Mesodermal cell (in vitro differentiated cells): ENCODE measurements around the gene ROBO1.

Source experiments
- H3K27ac ChIP-seq: 2 replicates; pipeline ENCODE4 v1.7.0; 2013; ENCODE audit warnings: mild to moderate bottlenecking, low read depth, low read length, moderate library complexity; ENCODE audit not compliant: severe bottlenecking
- H3K36me3 ChIP-seq: 2 replicates; pipeline ENCODE4 v1.7.1; 2013; ENCODE audit warnings: mild to moderate bottlenecking, low read length, moderate library complexity; ENCODE audit not compliant: control insufficient read depth, insufficient read depth
- H3K4me1 ChIP-seq: one replicate; pipeline ENCODE4 v1.7.1; 2013; ENCODE audit warnings: mild to moderate bottlenecking, low read length; ENCODE audit not compliant: insufficient read depth, control insufficient read depth, poor library complexity, severe bottlenecking
- H3K4me3 ChIP-seq: 2 replicates; pipeline ENCODE4 v1.7.0; 2013; ENCODE audit warnings: low read length, control low read depth, mild to moderate bottlenecking; ENCODE audit not compliant: insufficient read depth, poor library complexity, severe bottlenecking; ENCODE audit errors: extremely low read depth
- H3K9me3 ChIP-seq: 2 replicates; pipeline ENCODE4 v1.7.1; 2013; ENCODE audit warnings: mild to moderate bottlenecking, low read length, moderate library complexity; ENCODE audit not compliant: control insufficient read depth
- WGBS, 2 experiments: methylation state at CpG; one replicate each; pipeline ENCODE4 v1.1.5; 2013; ENCODE audit warnings: missing lambda C conversion rate in 2 of 2; ENCODE audit not compliant: insufficient coverage in 2 of 2; 5-methylcytosine and 5-hydroxymethylcytosine counted together

Gene ROBO1

GRCh38 chr3:78911394-78911793 is 856.4 kb downstream of the ROBO1 start:
- H3K27ac ChIP-seq: no peak overlapping the region
- no peaks in the 10 kb centered on the region for H3K36me3 ChIP-seq
- H3K4me3 ChIP-seq: no peak overlapping the region
- WGBS, 2 experiments: 96 to 100% methylated on average over 2 to 3 of the region's 4 CpGs
- no peaks in the 10 kb centered on the region for H3K9me3 ChIP-seq
- no peaks in the 10 kb centered on the region for H3K4me1 ChIP-seq

DNA sequence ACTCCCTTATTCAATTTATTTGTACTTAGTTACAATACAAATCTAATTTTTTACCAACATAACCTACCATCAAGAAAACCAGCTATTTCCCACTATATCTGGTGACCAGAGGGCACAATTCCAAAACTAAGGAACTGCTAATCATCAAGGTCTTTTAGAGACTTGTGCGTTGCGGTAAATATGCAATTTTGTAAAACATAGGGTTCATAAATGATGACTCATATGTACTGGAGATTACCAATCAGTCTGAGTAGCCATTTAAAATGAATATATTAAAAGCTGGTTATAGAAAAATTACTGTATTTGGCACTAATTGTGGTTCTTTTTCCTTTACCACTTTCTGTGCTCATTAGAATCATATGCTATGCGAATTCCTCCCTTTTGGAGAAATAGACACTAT is 859.6 kb downstream of the ROBO1 start:
- WGBS, 2 experiments: 100% methylated on average over 1 to 2 of the region's 3 CpGs

GRCh38 chr3:78907367-78907766 is 860.4 kb downstream of the ROBO1 start:
- Histone ChIP-seq H3K4me3 (no peak overlapping the region), H3K4me1 (no peaks in the 10 kb centered on the region), H3K36me3 (no peaks in the 10 kb centered on the region), H3K27ac (no peak overlapping the region), H3K9me3 (no peaks in the 10 kb centered on the region)
- WGBS, 2 experiments: 100% methylated on average over 1 of the region's 2 CpGs

More for the DNA sequence above, 859.6 kb downstream of the ROBO1 start:
- Histone ChIP-seq H3K4me3 (no peak overlapping the region), H3K4me1 (no peaks in the 10 kb centered on the region), H3K9me3 (no peaks in the 10 kb centered on the region), H3K27ac (no peak overlapping the region), H3K36me3 (no peaks in the 10 kb centered on the region)

- WGBS, 2 experiments: no CpG with 5 or more reads among the region's 1 CpG
- Histone ChIP-seq H3K36me3 (no peaks in the 10 kb centered on the region), H3K27ac (no peak overlapping the region), H3K4me3 (no peak overlapping the region), H3K9me3 (no peaks in the 10 kb centered on the region), H3K4me1 (no peaks in the 10 kb centered on the region)
Observed at GRCh38 chr3:78906930-78907329, 860.9 kb downstream of the ROBO1 start.

GRCh38 chr3:78906245-78906644 is 861.6 kb downstream of the ROBO1 start:
- H3K4me1 ChIP-seq: no peaks in the 10 kb centered on the region
- H3K36me3 ChIP-seq: no peaks in the 10 kb centered on the region
- H3K27ac ChIP-seq: no peak overlapping the region
- H3K4me3 ChIP-seq: no peak overlapping the region
- H3K9me3 ChIP-seq: no peaks in the 10 kb centered on the region

GRCh38 chr3:78905700-78906099 is 862.1 kb downstream of the ROBO1 start:
- no peak overlapping the region for H3K27ac ChIP-seq
- no CpG with 5 or more reads among the region's 3 CpGs for WGBS, 2 experiments
- no peaks in the 10 kb centered on the region for H3K36me3 ChIP-seq
- H3K4me3 ChIP-seq: no peak overlapping the region
- no peaks in the 10 kb centered on the region for H3K9me3 ChIP-seq
- H3K4me1 ChIP-seq: no peaks in the 10 kb centered on the region

GRCh38 chr3:78901544-78901943 is 866.3 kb downstream of the ROBO1 start:
- no CpG with 5 or more reads among the region's 1 CpG for WGBS, 2 experiments
- Histone ChIP-seq H3K4me3 (no peak overlapping the region), H3K36me3 (no peaks in the 10 kb centered on the region), H3K27ac (no peak overlapping the region), H3K4me1 (no peaks in the 10 kb centered on the region), H3K9me3 (no peaks in the 10 kb centered on the region)

DNA sequence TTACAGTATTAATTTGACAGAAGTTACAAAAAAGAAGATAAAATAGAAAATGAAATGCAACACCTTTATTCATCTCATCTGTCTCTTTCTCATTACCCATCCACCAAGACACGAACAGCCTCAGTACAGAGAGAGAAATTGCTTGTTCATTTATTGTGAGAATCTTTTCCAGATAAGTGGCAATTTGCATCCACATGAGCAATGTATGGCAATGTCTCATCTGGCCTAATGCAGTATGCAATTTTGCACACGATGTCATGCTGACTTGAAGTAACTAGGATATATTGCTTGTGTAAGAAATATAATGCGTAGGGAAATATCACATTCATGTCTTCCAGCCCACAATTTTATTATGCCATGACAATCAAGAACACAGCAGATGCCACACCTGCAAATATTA is 866.9 kb downstream of the ROBO1 start:
- Histone ChIP-seq H3K9me3 (no peaks in the 10 kb centered on the region), H3K4me1 (no peaks in the 10 kb centered on the region), H3K27ac (no peak overlapping the region), H3K4me3 (no peak overlapping the region), H3K36me3 (no peaks in the 10 kb centered on the region)
- no CpG with 5 or more reads among the region's 3 CpGs for WGBS, 2 experiments

- Histone ChIP-seq H3K36me3 (no peaks in the 10 kb centered on the region), H3K4me1 (peaks cover 4% of the 10 kb centered on the region), H3K27ac (no peak overlapping the region), H3K9me3 (no peaks in the 10 kb centered on the region), H3K4me3 (no peak overlapping the region)
- WGBS, 2 experiments: no CpG with 5 or more reads among the region's 1 CpG
Observed at GRCh38 chr3:78900426-78900825, 867.4 kb downstream of the ROBO1 start.

- H3K36me3 ChIP-seq: no peaks in the 10 kb centered on the region
- H3K27ac ChIP-seq: no peak overlapping the region
- no peak overlapping the region for H3K4me3 ChIP-seq
- H3K4me1 ChIP-seq: peaks cover 7% of the 10 kb centered on the region
- no peaks in the 10 kb centered on the region for H3K9me3 ChIP-seq
Observed at GRCh38 chr3:78895528-78895927, 872.3 kb downstream of the ROBO1 start.

GRCh38 chr3:78894787-78895186 is 873.0 kb downstream of the ROBO1 start:
- Histone ChIP-seq H3K27ac (peak overlapping the region; percentile 7), H3K4me1 (peaks cover 7% of the 10 kb centered on the region), H3K9me3 (no peaks in the 10 kb centered on the region), H3K36me3 (no peaks in the 10 kb centered on the region), H3K4me3 (no peak overlapping the region)
- WGBS, 2 experiments: 59 to 66% methylated on average over 2 of the region's 2 CpGs

- H3K4me3 ChIP-seq: no peak overlapping the region
- no peak overlapping the region for H3K27ac ChIP-seq
- WGBS, 2 experiments: 89% methylated on average over 4 of the region's 4 CpGs; no CpG with 5 or more reads in 1 of the 2 experiments
- H3K4me1 ChIP-seq: peaks cover 10% of the 10 kb centered on the region
- no peaks in the 10 kb centered on the region for H3K36me3 ChIP-seq
- no peaks in the 10 kb centered on the region for H3K9me3 ChIP-seq
Observed at GRCh38 chr3:78893161-78893560, 874.6 kb downstream of the ROBO1 start.
